Activated CD4-positive, CD25-positive, alpha-beta regulatory T cell treated with anti-CD3 and anti-CD28 coated beads, Interleukin-2, amount 50 U/mL, for 16 hours (primary cell): ENCODE measurements around the gene SLX9.

Experiments used
- DNase-seq: peaks from one replicate; pipeline ENCODE4 v3.0.0-alpha.2; 2020; ENCODE audit warnings: low read depth, low spot score

SLX9 gene, protein sequence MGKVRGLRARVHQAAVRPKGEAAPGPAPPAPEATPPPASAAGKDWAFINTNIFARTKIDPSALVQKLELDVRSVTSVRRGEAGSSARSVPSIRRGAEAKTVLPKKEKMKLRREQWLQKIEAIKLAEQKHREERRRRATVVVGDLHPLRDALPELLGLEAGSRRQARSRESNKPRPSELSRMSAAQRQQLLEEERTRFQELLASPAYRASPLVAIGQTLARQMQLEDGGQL

DNA sequence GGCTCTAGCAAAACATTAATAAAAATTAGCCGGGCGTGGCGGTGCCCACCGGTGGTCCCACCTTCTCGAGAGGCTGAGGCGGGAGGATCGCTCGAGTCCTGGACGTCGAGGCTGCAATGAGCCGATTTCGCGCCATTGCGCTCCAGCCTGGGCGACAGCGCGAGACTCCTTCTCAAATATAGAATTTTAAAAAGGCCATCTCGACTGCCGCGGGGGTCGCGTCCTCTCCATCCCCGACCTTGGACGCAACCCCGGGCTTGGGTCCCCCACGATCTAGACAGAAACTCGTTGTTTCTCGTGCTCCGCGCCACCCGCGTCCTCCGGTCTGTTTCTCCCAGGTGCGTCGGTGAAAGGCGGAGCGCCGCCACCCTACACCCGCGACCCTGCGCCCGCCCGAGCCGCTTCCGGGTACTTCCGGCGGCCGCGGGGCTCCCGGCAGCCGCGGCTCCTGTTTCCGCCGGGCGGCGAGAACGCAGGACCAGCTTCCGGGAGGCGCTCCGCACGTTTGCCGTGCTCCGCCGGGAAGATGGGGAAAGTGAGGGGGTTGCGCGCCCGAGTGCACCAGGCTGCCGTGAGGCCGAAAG lies at the start of gene SLX9:
Gene SLX9 (plus strand): TSS at position 498 of the 584 bp plus-strand sequence. CDS start 29 bp downstream, at position 527.
- peak; percentile 56 for DNase-seq

DNA sequence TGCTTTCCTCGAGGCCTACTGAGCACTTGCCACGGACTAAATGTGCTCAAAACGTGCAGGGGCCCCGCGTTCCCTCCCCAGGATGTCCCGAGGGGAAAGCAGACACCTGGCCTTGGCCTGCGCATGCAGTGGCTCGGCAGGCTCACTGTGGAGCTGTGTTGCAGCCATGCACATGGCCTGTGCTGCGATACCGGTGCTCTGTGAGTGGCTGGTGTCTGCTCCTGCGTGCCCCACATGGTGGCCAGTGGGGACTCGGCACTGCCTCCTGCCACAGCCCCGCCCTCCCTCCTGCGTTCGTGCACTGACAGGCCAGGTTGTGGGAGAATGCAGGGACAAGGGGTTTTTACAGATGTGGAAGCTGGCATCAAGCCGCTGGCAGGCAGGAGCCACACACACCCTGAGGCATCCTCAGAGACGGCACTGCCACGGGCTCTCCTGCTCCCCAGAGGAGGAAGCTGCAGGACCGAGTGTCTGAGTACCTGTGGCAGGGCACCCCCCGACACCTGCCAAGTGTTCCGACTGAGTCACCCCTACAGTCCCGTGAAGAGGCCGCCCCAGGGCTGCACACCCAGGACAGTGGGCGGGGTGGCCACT lies 49.4 kb upstream of the SLX9 start:
- no peak for DNase-seq

DNA sequence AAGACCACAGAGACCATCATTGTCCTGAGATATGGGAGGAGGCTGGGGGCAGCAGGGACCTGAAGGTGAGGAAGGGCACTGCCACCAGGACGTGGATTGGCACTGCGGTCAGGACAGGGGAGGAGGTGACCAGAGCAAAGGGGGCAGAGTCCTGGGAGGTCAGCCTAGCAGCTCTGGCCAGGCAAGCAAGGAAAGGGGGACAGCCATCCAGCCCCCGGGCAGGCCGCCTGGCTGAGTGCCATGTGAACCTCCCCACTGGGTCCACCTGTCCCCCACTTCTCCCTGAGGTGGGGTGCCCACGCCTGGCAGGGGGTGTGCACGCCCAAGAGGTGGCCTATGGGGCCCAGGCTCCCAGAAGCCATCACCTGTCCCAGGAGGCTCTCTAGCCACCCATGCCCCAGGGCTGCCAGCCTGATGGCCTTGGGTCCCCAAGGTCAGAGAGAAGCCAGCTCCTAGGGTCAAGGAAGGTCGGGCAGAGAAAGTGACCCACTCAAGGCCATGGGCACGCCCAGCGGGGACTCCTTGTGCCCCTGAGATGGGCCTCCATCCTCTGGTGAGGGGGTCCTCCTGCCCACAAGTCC lies 48.8 kb upstream of the SLX9 start:
- no peak for DNase-seq

DNA sequence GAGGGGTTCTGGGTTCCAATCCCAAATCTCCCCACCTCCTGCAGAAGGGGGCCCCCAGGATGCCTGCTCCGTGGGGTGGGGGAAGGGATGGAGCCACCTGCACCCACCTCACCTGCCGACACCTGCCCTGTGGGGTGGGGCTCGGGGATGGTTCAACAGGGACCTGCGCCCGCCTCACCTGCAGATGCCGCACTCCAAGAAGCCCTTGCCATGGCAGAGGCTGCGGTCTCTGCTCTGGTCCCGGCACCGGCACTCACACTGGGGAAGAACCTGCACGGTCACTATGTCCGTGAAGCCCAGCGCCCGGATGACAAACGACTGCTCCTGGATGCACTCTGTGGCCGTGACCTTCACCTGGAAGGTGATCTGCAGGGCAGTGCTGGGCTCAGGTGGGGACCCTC lies 48.2 kb upstream of the SLX9 start:
- DNase-seq = no peak

DNA sequence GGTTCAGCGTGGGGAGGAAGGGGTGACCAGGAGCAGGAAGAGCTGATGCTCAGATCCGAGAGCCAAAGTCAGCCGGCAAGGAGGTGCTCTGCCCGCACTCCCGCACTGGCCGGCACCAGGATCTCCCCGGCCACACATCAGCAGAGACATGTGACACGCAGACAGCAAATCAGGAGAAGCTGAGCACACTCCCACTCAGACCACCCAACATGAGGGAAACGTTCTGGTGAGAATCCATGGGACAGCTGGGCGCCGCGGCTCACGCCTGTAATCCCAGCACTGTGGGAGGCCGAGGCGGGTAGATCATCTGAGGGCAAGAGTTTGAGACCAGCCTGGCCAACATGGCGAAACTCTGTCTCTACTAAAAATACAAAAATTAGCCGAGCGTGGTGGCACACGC lies 47.7 kb upstream of the SLX9 start:
- DNase-seq = no peak

GRCh38 chr21:44892536-44893277 lies 47.1 kb upstream of the SLX9 start:
- DNase-seq = peak; percentile 40

DNA sequence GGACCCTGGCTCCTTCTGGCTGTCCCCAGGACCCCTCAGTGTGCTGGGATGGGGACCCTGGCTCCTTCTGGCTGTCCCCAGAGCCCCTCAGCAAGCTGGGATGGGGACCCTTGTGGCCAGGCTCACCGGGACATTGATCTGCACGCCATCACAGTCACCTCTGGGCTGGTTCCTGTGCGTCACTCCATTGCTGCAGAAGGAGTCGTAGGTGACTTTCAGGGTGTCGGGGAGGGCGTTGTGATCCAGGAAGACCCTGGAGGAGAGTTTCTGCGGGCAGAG lies 46.6 kb upstream of the SLX9 start:
- no peak for DNase-seq

DNA sequence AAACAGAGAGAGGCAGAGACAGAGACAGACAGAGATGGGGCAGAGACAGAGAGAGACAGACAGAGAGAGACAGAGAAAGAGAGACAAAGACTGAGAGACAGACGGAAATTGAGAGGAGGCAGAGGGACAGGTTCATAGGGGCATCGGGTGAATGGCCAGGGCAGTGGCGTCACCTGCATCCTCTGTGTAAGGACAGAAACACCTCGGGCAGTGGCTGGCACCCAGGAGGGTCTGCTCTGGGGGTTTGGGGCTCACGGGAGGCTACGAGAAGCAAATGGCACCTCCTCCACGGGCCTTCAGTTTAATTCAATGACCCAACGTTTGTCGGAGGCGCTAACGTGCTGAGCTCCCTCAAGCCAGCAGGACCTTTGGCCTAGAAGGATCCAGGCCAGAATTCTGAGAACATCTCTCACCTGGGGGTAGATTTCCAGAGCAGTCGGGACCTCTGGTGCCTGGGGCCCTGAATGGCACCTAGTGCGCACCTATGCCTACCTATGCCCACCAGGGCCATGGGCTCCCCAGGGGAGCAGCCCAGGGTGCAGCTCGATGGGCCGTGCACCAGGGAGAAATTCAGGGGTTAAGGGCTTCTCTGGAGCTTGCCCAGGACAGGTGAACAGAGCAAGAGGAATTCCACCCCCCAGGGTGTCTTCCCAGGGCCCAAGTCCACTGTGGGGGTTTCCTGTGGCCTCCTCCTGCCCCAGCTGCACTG lies 45.7 kb upstream of the SLX9 start:
- DNase-seq = no peak

- DNase-seq = no peak
These were observed 45.0 kb upstream of the SLX9 start for GRCh38 chr21:44894687-44895302.

GRCh38 chr21:44895859-44896258 lies 44.0 kb upstream of the SLX9 start:
- DNase-seq = no peak

DNA sequence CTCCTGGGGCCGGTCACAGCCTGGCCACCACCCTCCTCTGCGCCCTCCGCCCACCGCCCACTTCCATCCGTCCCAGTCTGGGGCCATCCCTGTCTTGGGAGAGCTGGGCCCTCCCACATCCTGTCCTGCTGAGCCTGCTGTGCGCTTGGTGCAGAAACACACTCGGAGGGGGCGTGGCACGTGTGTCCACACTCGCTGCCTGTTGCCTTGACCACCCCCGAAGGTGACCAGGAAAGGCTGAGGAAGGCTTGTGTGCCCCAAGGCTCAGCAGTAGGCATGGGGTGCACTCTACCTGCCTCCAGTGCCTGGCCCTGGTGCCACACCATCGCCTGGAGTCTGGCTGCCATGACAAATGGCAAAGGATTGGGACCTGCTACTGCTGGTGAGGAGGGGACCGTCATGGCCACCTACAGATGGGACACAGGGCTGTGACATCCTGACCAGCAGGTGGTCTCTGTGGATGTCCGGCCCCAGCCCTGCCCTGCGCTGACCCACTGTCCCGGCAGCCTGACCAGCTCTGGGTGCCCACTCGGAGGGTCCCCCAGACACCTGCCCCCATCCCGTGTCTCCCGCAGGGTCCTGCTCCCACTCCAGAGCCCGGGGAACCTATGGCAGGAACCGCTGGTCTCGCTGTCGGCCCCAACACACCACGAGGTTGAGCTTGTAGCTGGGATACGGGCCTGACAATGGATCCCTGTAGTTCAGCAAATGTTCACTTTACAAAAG lies 43.1 kb upstream of the SLX9 start:
- DNase-seq = no peak

- DNase-seq = no peak
These were observed 42.4 kb upstream of the SLX9 start for GRCh38 chr21:44897326-44898010.

DNA sequence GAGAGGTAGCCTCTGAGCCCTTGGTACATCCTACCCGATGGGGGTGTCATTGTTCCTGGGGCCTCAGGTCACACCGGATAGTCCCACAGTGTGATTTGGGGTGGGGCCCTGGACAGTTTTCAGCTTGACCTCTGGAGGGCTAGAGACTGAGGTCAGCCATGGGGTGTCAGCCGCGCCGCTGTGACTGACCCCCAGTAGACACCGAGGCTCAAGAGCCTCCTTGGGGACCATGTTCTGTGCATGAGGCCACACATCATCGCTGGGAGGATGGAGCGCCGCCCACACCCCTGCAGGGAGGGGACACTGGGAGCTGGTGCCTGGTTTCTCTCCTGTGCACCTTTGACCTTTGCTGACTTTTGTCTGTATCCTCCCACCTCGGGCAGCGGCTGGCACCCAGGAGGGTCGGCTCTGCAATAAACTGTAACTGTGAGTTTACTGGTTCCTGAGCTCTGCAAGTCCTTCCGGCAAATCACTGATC lies 41.8 kb upstream of the SLX9 start:
- DNase-seq = no peak

- no peak for DNase-seq
These were observed 40.7 kb upstream of the SLX9 start for GRCh38 chr21:44898851-44899767.

- DNase-seq = no peak
These were observed 39.9 kb upstream of the SLX9 start for GRCh38 chr21:44899768-44900558.

- DNase-seq = no peak
These were observed 39.1 kb upstream of the SLX9 start for GRCh38 chr21:44900559-44901251.

- no peak for DNase-seq
These were observed 38.3 kb upstream of the SLX9 start for GRCh38 chr21:44901391-44902074.
